Adrenal gland (tissue), 12 donors: Measurements from ENCODE around the gene PAN3. TPM values are rescaled to one million over a fixed set of nuclear protein-coding genes. Genes with fewer than 3 reads are reported as not detected.

Source experiments
- DNase-seq, 7 donors: peaks; one replicate each; pipeline ENCODE4 v3.0.0-alpha.2; 2019 to 2020
- H3K27ac ChIP-seq, 5 donors: fragments of 200-600 bp; sonication (generic) in 4 of 5; 1 replicate in 3 of 5; 2 replicates in 2 of 5; pipeline versions ENCODE4 v1.5.1 to v1.8.0; 2016 to 2020; ENCODE audit warnings: mild to moderate bottlenecking in 1 of 5
- H3K27me3 ChIP-seq: fragments of 200-600 bp; 2 replicates; pipeline ENCODE4 v1.8.0; 2021
- H3K36me3 ChIP-seq, 2 donors: fragments of 200-600 bp; replicated peaks in 1 of 2; 1 replicate in 1 of 2; 2 replicates in 1 of 2; pipeline versions ENCODE4 v1.5.1 to v1.8.0; 2018 to 2022
- H3K4me1 ChIP-seq, 2 donors: fragments of 200-600 bp; replicated peaks in 1 of 2; 1 replicate in 1 of 2; 2 replicates in 1 of 2; pipeline versions ENCODE4 v1.5.1 to v1.8.0; 2018 to 2021
- H3K4me3 ChIP-seq, 4 donors: fragments of 200-600 bp; sonication (generic) in 3 of 4; one replicate each; pipeline ENCODE4 v1.5.1; 2016 to 2018
- H3K9me3 ChIP-seq, 3 donors: fragments of 200-600 bp; sonication (generic) in 1 of 3; replicated peaks in 1 of 3; 1 replicate in 2 of 3; 2 replicates in 1 of 3; pipeline versions ENCODE4 v1.5.1 to v1.8.0; 2016 to 2021
- CTCF ChIP-seq, 6 experiments: fragments of 450-650 bp in 4 of 6; fragments of 200-600 bp in 2 of 6; sonication (generic) in 1 of 6; IDR thresholded peaks; 1 replicate in 5 of 6; 2 replicates in 1 of 6; pipeline versions ENCODE4 v1.5.1 to v1.8.0; 2016 to 2021; ENCODE audit warnings: antibody characterized with exemption in 6 of 6, mild to moderate bottlenecking in 2 of 6, moderate library complexity in 1 of 6
- POLR2A ChIP-seq, 2 donors: fragments of 450-650 bp; IDR thresholded peaks; one replicate each; pipeline ENCODE4 v1.6.1; 2017; ENCODE audit warnings: antibody characterized with exemption in 2 of 2, mild to moderate bottlenecking in 2 of 2, moderate library complexity in 1 of 2
- WGBS, 4 donors: extraction: QIAGEN DNeasy Blood & Tissue Kit in 2 of 4; methylation state at CpG; one replicate each; pipeline versions ENCODE4 v1.1.5 to v1.1.7; 2013 to 2017; 5-methylcytosine and 5-hydroxymethylcytosine counted together
- intact Hi-C, 2 donors: fragments of 100-400 bp; cut with DNase I; formaldehyde crosslinking; loops; one replicate each; pipeline versions ENCODE4 v1.14.1 to v1.15.0; 2022 to 2023
- polyA plus RNA-seq, 3 donors: library from polyadenylated mRNA; stranded (reverse); fragments of 200-250 nt in 2 of 3; fragments of 350-450 nt in 1 of 3; fragmentation: Illumina TruSeq in 1 of 3; extraction: RNeasy Lipid Tissue Mini Kit (QIAGEN cat#74804) in 1 of 3; gene quantifications; one replicate each; pipeline ENCODE4 v1.2.3, GENCODE V29; 2013 to 2014
- total RNA-seq, 9 donors: library from RNA; depleted of rRNA in 4 of 9; stranded (reverse); fragments of >200 nt in 4 of 9; fragments of 120-200 nt in 1 of 9; fragmentation: NEBNext Ultra II Directional in 1 of 9; extraction: Animal tissue kit (Norgen Biotek cat#: 25700) in 1 of 9; gene quantifications; one replicate each; pipeline versions ENCODE4 v1.1.0 to v1.2.4, GENCODE V29; 2013 to 2023
- donor health status: healthy with polysubstance abuse.
- donor health status: Bipolar disorder and iron deficiency.
- donor health status: DM: yes; HTN: yes; CAD: no.
- donor health status: DM: no; HTN: no; CAD: no.
- donor health status: DM: no; HTN: no; CAD: no.
- donor health status: DM: yes; HTN: yes; CAD: no.

The PAN3 gene
- total and polyA plus RNA-seq, 12 donors: 13.3 to 31.4 (median 23.7) TPM

GRCh38 chr13:28320209-28320608 lies 181.9 kb downstream of the PAN3 start:
- H3K9me3 ChIP-seq: no peaks in the 10 kb centered on the region
- no peak for DNase-seq
- TF ChIP-seq CTCF (IDR thresholded peaks at IDR 0.05): no peak
- TF ChIP-seq POLR2A (IDR thresholded peaks at IDR 0.05): no peak
- H3K27ac ChIP-seq: no peak overlapping the region
- intact Hi-C loops: loop anchor here (5.0 to 10.0 kb wide), 2 partner anchors 315 to 477 kb away; no protein-coding TSS in a partner anchor
- no peaks in the 10 kb centered on the region for H3K27me3 ChIP-seq
- H3K4me1 ChIP-seq: no peaks in the 10 kb centered on the region
- WGBS, 4 donors: 85 to 91% (median 86%) methylated on average over 6 of the region's 6 CpGs
- H3K36me3 ChIP-seq: no peaks in the 10 kb centered on the region
- H3K4me3 ChIP-seq: no peak overlapping the region

- Histone ChIP-seq H3K4me1 (no peaks in the 10 kb centered on the region), H3K4me3 (no peak overlapping the region), H3K36me3 (no peaks in the 10 kb centered on the region), H3K9me3 (no peaks in the 10 kb centered on the region), H3K27ac (no peak overlapping the region), H3K27me3 (no peaks in the 10 kb centered on the region)
- WGBS, 4 donors: 68 to 85% (median 79%) methylated on average over 11 of the region's 11 CpGs
- intact Hi-C loops: loop anchor here (5.0 to 10.0 kb wide), 2 partner anchors 314 to 476 kb away; no protein-coding TSS in a partner anchor
- no peak for TF ChIP-seq CTCF (IDR thresholded peaks at IDR 0.05)
- no peak for TF ChIP-seq POLR2A (IDR thresholded peaks at IDR 0.05)
- DNase-seq: no peak
Measured at GRCh38 chr13:28320884-28321574, 182.7 kb downstream of the PAN3 start.

GRCh38 chr13:28321756-28322155 lies 183.4 kb downstream of the PAN3 start:
- H3K4me1 ChIP-seq: no peaks in the 10 kb centered on the region
- TF ChIP-seq CTCF (IDR thresholded peaks at IDR 0.05): no peak
- no peak for TF ChIP-seq POLR2A (IDR thresholded peaks at IDR 0.05)
- no peaks in the 10 kb centered on the region for H3K27me3 ChIP-seq
- H3K27ac ChIP-seq: no peak overlapping the region
- no peak for DNase-seq
- no peaks in the 10 kb centered on the region for H3K36me3 ChIP-seq
- intact Hi-C loops: loop anchor here (5.0 to 10.0 kb wide), 2 partner anchors 313 to 476 kb away; no protein-coding TSS in a partner anchor
- no peaks in the 10 kb centered on the region for H3K9me3 ChIP-seq
- H3K4me3 ChIP-seq: no peak overlapping the region
- WGBS, 4 donors: 73 to 90% (median 82%) methylated on average over 2 of the region's 2 CpGs

- Histone ChIP-seq H3K4me3 (no peak overlapping the region), H3K27ac (no peak overlapping the region), H3K36me3 (no peaks in the 10 kb centered on the region), H3K27me3 (no peaks in the 10 kb centered on the region), H3K9me3 (no peaks in the 10 kb centered on the region), H3K4me1 (no peaks in the 10 kb centered on the region)
- intact Hi-C loops: loop anchor here (5.0 to 10.0 kb wide), 2 partner anchors 312 to 475 kb away; no protein-coding TSS in a partner anchor
- TF ChIP-seq POLR2A (IDR thresholded peaks at IDR 0.05) (no peak), CTCF (IDR thresholded peaks at IDR 0.05) (no peak)
- DNase-seq: no peak
- WGBS, 4 donors: 63 to 72% (median 65%) methylated on average over 11 of the region's 11 CpGs
Measured at GRCh38 chr13:28322256-28322905, 184.0 kb downstream of the PAN3 start.
